PC-3 (cell line): ENCODE results near the gene EZH1. TPM values are rescaled to one million over a fixed set of nuclear protein-coding genes. Genes with fewer than 3 reads are reported as not detected.

Source experiments
- ATAC-seq: fragments of 200-7000 bp; cut with Tn5 transposase; 2 replicates; pipeline ENCODE4 v1.9.1; 2020; ENCODE audit warnings: mild to moderate bottlenecking, moderate library complexity
- Bru-seq: library from RNA; stranded (reverse); fragments of 400-500 nt; gene quantifications from one replicate; lab custom pipeline; 2021; lab: Mats Ljungman, UMichigan
- BruChase-seq, 2 experiments: library from RNA; stranded (reverse); fragments of 400-500 nt; gene quantifications; one replicate each; lab custom pipeline; 2021; lab: Mats Ljungman, UMichigan
- BruUV-seq: library from RNA; stranded (reverse); fragments of 400-500 nt; replicated peaks from 2 replicates; lab custom pipeline; 2021; lab: Mats Ljungman, UMichigan
- CTCF ChIA-PET: fragments of 300-600 bp; sonication (Branson Sonifier 250); formaldehyde crosslinking; loops from one replicate; lab custom pipeline; 2022; ENCODE audit warnings: antibody characterized with exemption; lab: Charles Lee
- POLR2A ChIA-PET: fragments of 300-600 bp; sonication (Branson Sonifier 250); formaldehyde crosslinking; loops from one replicate; lab custom pipeline; 2022; ENCODE audit warnings: antibody characterized with exemption; ENCODE audit not compliant: unreplicated experiment; lab: Charles Lee
- DNase-seq: peaks from one replicate; pipeline ENCODE4 v3.0.0-alpha.2; 2015
- H2AFZ ChIP-seq: fragments of 300-600 bp; sonication (generic); 2 replicates; pipeline ENCODE4 v1.6.0; 2016; ENCODE audit warnings: antibody characterized with exemption, low read length
- H3F3A ChIP-seq: fragments of 300-600 bp; sonication (generic); one replicate; pipeline ENCODE4 v1.6.0; 2017; ENCODE audit warnings: antibody characterized with exemption, low read length, control low read depth, mild to moderate bottlenecking; ENCODE audit not compliant: unreplicated experiment
- H3K27ac ChIP-seq: fragments of 300-600 bp; sonication (generic); 2 replicates; pipeline ENCODE4 v1.5.1; 2016; ENCODE audit warnings: mild to moderate bottlenecking, low read length
- H3K27me3 ChIP-seq: fragments of 300-600 bp; sonication (generic); 2 replicates; pipeline ENCODE4 v1.6.1; 2016; ENCODE audit warnings: low read length, mixed read lengths
- H3K36me3 ChIP-seq: fragments of 300-600 bp; sonication (generic); 2 replicates; pipeline ENCODE4 v1.6.1; 2016; ENCODE audit warnings: low read depth, mixed run types, low read length, mixed read lengths
- H3K4me1 ChIP-seq: fragments of 300-600 bp; sonication (generic); 2 replicates; pipeline ENCODE4 v1.5.1; 2016; ENCODE audit warnings: low read length; ENCODE audit not compliant: insufficient read depth
- H3K4me2 ChIP-seq: fragments of 300-600 bp; sonication (generic); 2 replicates; pipeline ENCODE4 v1.6.0; 2016; ENCODE audit warnings: low read length
- H3K4me3 ChIP-seq: fragments of 300-600 bp; sonication (generic); 2 replicates; pipeline ENCODE4 v1.5.1; 2016; ENCODE audit warnings: mild to moderate bottlenecking, low read length, mixed read lengths
- H3K79me2 ChIP-seq: fragments of 300-600 bp; sonication (generic); 2 replicates; pipeline ENCODE4 v1.6.1; 2017; ENCODE audit warnings: low read length, mixed read lengths
- H3K9ac ChIP-seq: fragments of 300-600 bp; sonication (generic); 2 replicates; pipeline ENCODE4 v1.6.0; 2016; ENCODE audit warnings: mild to moderate bottlenecking, low read length
- H3K9me2 ChIP-seq: fragments of 300-600 bp; sonication (generic); replicated peaks from 2 replicates; pipeline ENCODE4 v1.6.1; 2016; ENCODE audit warnings: mixed run types, low read length, mixed read lengths
- H3K9me3 ChIP-seq: fragments of 300-600 bp; sonication (generic); 2 replicates; pipeline ENCODE4 v1.6.1; 2016; ENCODE audit warnings: low read length, mixed read lengths
- H4K20me1 ChIP-seq: fragments of 300-600 bp; sonication (generic); 2 replicates; pipeline ENCODE4 v1.6.1; 2016; ENCODE audit warnings: low read length, mixed read lengths
- CTCF ChIP-seq: fragments of 300-600 bp; sonication (generic); conservative IDR thresholded peaks from 2 replicates; pipeline ENCODE4 v1.5.1; 2017; ENCODE audit warnings: antibody characterized with exemption, low read depth, mild to moderate bottlenecking, low read length
- EZH2 ChIP-seq: fragments of 300-600 bp; sonication (generic); IDR thresholded peaks from one replicate; pipeline ENCODE4 v1.6.1; 2017; ENCODE audit warnings: antibody characterized with exemption, mild to moderate bottlenecking, low read length; ENCODE audit not compliant: unreplicated experiment
- EZH2phosphoT487 ChIP-seq: fragments of 300-600 bp; sonication (generic); IDR thresholded peaks from 2 replicates; pipeline ENCODE4 v1.6.1; 2018; ENCODE audit warnings: mild to moderate bottlenecking, antibody characterized with exemption, low read length, borderline replicate concordance
- intact Hi-C: fragments of 100-400 bp; cut with micrococcal nuclease; formaldehyde crosslinking; loops from 2 replicates; pipeline ENCODE4 v1.9.0; 2023
- long read RNA-seq: library from polyadenylated mRNA; unstranded; transcript quantifications from one replicate; pipeline ENCODE4 v2.0.0, GENCODE V29; 2021; ENCODE audit not compliant: unreplicated experiment
- total RNA-seq: library from RNA; depleted of rRNA; stranded (reverse); fragments of >200 nt; gene quantifications from 2 replicates; pipeline ENCODE4 v1.2.3, GENCODE V29; 2014; rRNA removed

The EZH1 gene
- total RNA-seq (5.8 and 13.7 TPM in 2 replicates), Bru-seq, nascent RNA (percentile 57 among the genes with signal in this experiment), BruChase-seq, experiment 1, labeled RNA remaining after a 6-hour chase (percentile 58 among the genes with signal in this experiment), BruChase-seq, experiment 2, labeled RNA remaining after a 2-hour chase (percentile 58 among the genes with signal in this experiment)
- long read RNA-seq, partial matches to known transcripts: 8 of 12 reads
- long read RNA-seq, other reads (novel, unspliced or antisense): 3 of 12 reads

DNA sequence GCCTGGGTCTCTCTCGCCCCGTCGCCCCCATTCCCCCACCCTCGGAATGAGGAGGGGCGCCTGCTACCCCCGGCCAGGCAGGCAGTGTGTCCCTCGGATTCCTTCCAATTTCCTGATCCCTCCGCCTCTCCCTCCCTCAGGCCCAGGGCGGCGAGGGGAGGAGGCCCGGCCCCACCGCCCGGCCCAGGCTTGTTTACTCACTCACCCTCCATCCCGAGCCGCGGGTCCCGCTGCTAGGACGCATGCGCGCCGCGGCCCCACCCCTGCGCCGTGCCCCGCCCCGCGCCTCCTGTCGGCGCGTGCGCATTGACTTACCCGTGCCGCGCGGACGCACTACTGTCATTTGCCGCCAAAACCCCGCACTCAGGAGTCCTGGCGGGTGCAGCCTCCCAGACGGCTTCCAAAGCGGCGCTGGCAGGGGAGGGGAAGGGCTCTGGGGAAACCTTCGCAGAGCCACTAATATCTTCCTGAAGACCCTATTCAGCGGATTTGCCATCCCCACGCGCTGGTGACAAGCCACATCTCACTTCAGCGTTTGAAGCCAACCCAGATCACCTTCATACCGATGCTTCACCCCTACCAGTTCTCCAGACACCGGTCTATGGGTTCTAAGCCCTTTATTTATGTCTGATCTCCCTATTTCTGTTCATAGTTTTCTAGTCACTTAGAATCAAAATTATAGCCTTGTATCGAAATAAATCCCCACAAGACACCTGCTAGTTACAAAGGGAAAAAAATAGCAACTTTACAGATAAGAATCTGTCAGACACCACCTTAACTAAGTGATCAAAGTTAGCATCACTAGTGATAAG lies at the start of gene EZH1:
Gene EZH1, minus strand, starts transcription at position 235 of the 812 bp plus-strand sequence. CDS start 16,099 bp downstream, outside the sequence.
- Histone ChIP-seq H3K27ac (peak within 1 kb of the TSS; percentile 46), H3K9me2 (no peaks in the 10 kb centered on the region), H3K9ac (peak within 1 kb of the TSS; percentile 66), H3K27me3 (no peaks in the 10 kb centered on the region), H3K4me3 (peak within 1 kb of the TSS; percentile 65), H3K4me2 (peak within 1 kb of the TSS; percentile 83), H3K79me2 (peaks cover 5% of the 10 kb centered on the region), H3K9me3 (no peaks in the 10 kb centered on the region), H2AFZ (peak within 1 kb of the TSS; percentile 78), H3K4me1 (peaks cover 7% of the 10 kb centered on the region), H4K20me1 (no peaks in the 10 kb centered on the region), H3F3A (no peaks in the 10 kb centered on the region), H3K36me3 (no peaks in the 10 kb centered on the region)
- ATAC-seq (peak; percentile 90), DNase-seq (peak; percentile 88)
- ChIA-PET POLR2A (no interaction called here), CTCF (no interaction called here)
- BruUV-seq: TSS peak; percentile 78
- intact Hi-C loops: loop anchor here (1.0 kb wide), 1 partner anchor 18 kb away; no protein-coding TSS in a partner anchor
- TF ChIP-seq EZH2: no peak
- TF ChIP-seq EZH2phosphoT487: no peak
- no peak for TF ChIP-seq CTCF

GRCh38 chr17:42792545-42792944 lies 47.7 kb upstream of the EZH1 start:
- no peaks in the 10 kb centered on the region for H3K27me3 ChIP-seq
- H3K9me2 ChIP-seq: no peaks in the 10 kb centered on the region
- peaks cover 20% of the 10 kb centered on the region; the same call in 1 of the 2 replicates for H3K36me3 ChIP-seq
- TF ChIP-seq CTCF (no peak), EZH2 (no peak)
- 0 out of 2 replicates have a peak, but pooled peaks cover 5% of the 10 kb centered on the region for H3K79me2 ChIP-seq
- intact Hi-C loops: no loop called here
- H3K27ac ChIP-seq: no peak overlapping the region
- no peaks in the 10 kb centered on the region for H3K9me3 ChIP-seq
- no peak overlapping the region for H2AFZ ChIP-seq
- no peak for DNase-seq
- H4K20me1 ChIP-seq: no peaks in the 10 kb centered on the region
- no peak overlapping the region for H3K4me2 ChIP-seq
- peaks cover 9% of the 10 kb centered on the region for H3K4me1 ChIP-seq
- no peaks in the 10 kb centered on the region for H3F3A ChIP-seq
- no TSS peak for BruUV-seq
- H3K9ac ChIP-seq: no peak overlapping the region
- no peak overlapping the region for H3K4me3 ChIP-seq
- ChIA-PET POLR2A (no interaction called here), CTCF (no interaction called here)
- ATAC-seq: no peak
